GOT3 (cell line): ENCODE data around the gene STAT6.

Source experiments
- DNase-seq: peaks from one replicate; lab custom pipeline; 2025; ENCODE audit warnings: mixed read lengths; lab: John Stamatoyannopoulos, UW

The STAT6 gene

GRCh38 chr12:57145460-57146059 lies 34.4 kb upstream of the STAT6 start:
- DNase-seq: no peak

DNA sequence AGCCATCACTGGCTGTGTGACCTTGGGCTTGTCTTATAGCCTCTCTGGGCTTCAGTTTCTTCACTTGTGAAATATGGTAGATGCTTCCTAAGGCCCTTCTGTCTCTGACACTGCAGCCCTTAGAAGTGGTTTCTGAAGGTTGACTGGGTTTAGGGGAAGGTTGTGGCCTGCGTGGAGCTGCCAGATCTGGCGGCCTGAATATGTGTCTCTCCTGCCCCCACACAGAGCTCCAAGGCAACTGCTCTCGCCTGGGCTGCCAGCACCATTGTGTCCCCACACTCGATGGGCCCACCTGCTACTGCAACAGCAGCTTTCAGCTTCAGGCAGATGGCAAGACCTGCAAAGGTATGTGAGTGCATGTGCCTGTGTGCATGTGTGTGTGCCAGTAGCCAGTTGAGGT lies 32.3 kb upstream of the STAT6 start:
- DNase-seq: no peak

GRCh38 chr12:57142727-57143126 lies 31.6 kb upstream of the STAT6 start:
- DNase-seq: no peak

DNA sequence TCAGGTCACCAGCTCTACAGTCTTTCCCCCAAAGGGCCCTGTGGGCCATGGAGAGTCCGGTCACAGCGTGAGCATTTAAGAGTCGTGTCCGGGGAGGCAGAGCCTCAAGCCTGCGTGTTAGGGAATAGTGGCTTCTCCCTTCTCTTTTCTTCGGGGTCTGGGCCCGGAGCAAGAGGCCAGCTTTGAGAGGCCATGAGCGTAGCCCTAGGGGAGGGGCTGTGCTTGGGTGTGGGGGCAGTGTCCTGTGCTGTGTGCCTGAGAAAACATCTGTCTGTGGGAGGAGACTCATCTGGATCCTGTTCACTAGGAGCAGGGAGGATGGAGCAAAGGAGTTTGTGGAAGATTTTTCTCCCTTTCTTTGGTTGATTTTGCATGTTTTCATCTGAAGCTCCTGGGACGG lies 31.0 kb upstream of the STAT6 start:
- DNase-seq: no peak

GRCh38 chr12:57141249-57141648 lies 30.1 kb upstream of the STAT6 start:
- DNase-seq: no peak

- no peak for DNase-seq
Observed at GRCh38 chr12:57139796-57140649, 28.9 kb upstream of the STAT6 start.

DNA sequence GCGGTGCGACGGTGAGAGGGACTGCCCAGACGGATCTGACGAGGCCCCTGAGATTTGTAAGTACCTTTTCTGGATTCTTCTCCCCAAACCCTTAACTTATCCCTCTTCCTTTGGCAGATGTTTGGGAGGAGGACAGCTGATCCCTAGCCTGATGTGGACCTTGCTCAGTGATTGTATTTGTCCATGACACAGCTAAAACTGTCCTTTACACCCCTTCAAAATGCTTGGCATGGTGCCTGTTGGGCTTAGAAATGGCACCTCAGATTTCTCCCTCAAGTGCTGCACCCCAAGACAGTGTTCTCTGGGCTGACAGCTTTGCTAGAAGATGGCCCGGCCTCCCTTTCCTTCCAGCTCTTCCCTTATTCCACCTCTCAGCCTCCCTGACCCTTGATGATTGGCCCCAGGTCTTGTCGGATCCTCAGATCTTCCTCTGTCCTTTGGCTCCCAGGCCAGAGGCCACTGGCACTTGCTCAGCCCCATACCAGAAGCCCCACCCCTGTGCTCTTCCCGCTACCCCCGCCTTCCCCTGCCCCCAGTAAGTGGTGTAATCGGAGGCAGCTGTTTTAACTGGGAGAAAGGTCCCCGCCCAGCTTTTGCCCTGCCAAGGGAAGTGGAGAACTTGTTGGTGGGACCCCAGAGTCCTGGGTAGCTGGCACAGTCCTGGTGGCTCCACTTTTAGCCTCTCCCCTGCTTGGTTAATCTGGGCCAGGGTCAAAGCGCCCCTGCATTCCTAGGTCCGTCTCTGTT lies 27.5 kb upstream of the STAT6 start:
- DNase-seq: no peak

DNA sequence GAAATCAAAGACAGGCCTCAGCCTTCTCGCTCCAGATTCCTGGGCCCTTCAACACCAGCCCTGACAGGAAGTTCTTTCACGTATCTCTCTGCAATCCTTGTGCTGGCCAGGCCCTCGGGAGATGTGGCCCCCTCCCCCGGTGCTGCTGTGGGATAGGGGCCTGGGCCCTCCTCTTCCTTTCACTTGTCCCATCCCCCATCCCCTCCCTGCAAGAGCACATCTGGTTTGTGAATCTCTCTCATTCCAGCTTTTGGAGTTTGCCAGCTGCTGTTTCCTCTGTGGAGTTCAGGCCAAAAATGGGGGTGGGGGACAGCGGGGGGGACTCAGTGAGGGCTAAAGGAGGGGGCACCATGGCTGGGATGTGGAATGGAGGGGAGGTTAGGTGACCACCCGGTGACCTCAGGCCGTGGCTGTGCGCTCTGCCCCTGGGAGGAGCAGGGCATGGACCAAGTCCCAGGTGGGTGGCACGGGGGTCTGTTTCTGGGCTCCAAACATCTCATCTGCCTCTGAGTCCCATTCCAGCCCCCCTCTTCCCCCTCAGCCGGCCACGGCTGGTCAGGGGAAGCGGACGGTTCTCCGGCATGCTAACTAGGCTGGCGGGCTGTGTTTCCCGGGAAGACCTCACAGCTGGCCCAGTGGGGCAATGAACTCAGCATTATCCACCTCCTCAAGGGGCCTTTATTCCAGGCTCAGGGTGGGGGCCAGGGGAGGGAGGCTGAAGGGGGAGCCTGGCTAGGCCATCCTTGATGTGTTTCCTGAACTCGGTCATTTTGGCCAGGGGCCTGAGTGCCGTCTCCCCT lies 24.6 kb upstream of the STAT6 start:
- no peak for DNase-seq

DNA sequence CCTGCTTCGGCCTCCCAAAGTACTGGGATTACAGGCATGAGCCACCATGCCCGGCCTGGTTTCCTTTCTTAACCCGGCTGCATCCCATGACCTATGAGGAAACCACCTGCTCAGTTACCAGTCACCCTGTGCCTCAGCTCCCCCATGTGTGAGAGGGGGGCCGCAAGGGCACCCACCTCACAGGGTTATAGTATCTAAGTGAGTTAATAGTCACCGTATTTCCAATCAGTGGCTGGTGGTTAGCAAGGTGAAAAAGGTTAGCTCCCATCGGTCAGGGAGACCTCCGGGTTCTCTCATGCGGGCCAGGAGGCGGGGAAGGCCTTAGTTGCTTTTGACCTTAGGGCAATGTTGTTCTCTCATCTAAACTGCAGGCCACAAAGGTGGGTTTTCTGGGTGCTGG lies 23.8 kb upstream of the STAT6 start:
- no peak for DNase-seq

GRCh38 chr12:57133916-57134315 lies 22.8 kb upstream of the STAT6 start:
- no peak for DNase-seq

GRCh38 chr12:57133013-57133569 lies 21.9 kb upstream of the STAT6 start:
- DNase-seq: no peak

- no peak for DNase-seq
Observed at GRCh38 chr12:57131896-57132744, 21.0 kb upstream of the STAT6 start.

GRCh38 chr12:57130941-57131340 lies 19.8 kb upstream of the STAT6 start:
- DNase-seq: no peak

DNA sequence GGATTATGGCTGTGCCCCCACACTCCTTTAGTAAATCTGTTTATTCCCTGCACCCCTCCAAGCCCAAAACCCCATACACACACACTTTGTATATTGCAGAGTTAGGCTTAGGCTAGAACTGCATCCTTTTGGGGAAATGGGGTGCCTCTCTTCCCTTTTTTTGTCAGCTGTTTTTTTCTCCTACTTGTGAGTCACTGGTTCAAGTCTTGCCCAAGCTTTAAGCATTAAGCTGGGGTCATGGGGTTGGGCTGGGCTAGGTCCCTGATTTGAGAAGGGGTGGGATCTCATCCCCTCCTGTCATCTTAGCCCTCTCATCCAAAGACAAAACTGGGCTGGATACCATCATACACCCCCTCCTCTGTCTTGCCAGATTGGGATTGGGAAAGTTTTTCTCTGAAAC lies 18.7 kb upstream of the STAT6 start:
- no peak for DNase-seq

- no peak for DNase-seq
Observed at GRCh38 chr12:57129321-57129842, 18.2 kb upstream of the STAT6 start.

DNA sequence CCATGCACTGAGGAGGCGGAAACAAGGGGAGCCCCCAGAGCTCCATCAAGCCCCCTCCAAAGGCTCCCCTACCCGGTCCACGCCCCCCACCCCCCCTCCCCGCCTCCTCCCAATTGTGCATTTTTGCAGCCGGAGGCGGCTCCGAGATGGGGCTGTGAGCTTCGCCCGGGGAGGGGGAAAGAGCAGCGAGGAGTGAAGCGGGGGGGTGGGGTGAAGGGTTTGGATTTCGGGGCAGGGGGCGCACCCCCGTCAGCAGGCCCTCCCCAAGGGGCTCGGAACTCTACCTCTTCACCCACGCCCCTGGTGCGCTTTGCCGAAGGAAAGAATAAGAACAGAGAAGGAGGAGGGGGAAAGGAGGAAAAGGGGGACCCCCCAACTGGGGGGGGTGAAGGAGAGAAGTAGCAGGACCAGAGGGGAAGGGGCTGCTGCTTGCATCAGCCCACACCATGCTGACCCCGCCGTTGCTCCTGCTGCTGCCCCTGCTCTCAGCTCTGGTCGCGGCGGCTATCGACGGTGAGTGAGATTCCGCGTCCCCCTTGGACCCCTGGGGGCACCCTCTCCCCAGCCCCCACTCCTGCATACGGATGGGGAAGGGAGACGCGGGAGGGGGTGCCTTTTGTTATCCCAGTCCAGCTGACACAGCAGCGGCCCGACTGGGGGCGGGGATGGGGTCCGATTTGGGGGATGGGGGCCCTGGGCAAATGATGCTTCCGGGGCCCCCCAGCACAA lies 17.5 kb upstream of the STAT6 start:
- DNase-seq: no peak

DNA sequence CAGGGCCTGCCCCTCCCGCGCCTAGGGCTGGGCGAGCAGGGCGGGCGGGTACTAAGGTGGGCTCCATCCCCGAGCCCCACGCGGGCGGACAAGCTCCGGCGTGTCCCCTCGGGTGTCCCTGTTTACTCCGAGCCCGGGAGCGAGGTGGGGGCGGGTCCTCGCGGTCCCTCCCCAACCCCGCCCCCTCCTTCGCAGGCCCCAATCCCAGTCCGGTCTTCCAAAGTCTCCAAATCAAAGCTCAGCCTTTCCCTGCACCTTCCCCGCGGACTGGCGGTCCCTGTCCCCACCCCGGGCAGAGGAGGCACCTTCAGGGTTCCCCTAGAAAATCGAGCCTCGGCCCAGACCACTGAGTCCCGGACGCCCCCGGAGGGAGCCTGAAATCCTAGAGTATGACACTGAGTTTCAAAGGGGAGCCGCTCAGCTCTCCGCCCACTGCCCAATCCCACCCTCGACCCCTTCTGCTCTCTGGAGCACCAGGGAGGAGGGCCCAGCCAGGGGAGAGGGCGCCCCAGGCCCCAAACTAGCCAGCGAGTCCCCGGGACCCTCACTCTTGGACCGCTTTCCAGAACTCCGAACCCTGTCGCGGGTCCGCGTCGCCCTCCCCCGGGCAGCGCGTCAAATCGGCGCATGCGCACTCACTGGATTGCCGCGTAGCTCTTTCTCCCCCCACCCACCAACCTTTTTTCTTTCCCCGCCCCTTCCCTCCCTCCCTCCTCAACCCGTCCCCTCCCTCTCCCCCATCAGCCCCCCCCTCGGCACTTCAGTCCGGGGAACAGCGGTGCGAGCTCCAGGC lies 16.8 kb upstream of the STAT6 start, which contains the start of gene LRP1:
LRP1 (plus strand) TSS at position 758 of the 793 bp plus-strand sequence. CDS start 482 bp downstream, outside the sequence.
- peak; percentile 13 for DNase-seq

DNA sequence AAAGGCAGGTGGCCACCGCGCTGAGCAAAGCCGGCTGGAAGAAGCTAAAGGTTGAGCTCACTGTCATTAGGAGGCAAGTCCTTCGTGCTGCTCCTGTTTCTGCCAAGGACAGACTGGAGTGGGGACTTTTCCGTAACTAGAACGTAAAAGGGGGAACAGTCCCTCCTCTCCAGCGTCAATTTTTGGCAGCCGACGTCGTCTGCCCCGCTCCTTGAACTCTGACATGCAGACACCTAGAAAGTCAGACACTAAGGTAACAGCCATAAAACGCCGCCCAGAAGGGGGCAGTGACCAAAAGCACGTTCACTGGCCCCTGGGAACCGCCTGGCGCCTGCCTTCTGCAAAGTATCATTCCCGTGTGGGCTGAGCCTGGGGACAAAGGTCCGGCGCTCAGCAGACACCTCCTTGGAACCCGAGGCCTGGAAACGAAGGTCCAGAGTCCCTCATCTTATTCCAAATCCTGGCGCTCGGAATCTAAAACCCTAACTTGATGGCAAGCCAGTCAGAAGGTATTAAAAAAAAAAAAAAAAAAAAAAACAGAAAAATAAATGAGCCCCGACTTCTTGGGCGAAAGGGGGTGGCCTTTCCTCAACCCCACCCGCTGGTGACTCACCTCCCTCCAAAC lies 16.1 kb upstream of the STAT6 start:
- DNase-seq: no peak
